CD4-positive, alpha-beta T cell (primary cell): Measurements from ENCODE around the gene PRSS56. TPM values are rescaled to one million over a fixed set of nuclear protein-coding genes. Genes with fewer than 3 reads are reported as not detected.

Experiments
- ATAC-seq: fragments of 200-7000 bp; cut with Tn5 transposase; one replicate; pipeline ENCODE4 v1.10.0; 2022; ENCODE audit warnings: mild to moderate bottlenecking; ENCODE audit not compliant: poor library complexity
- CTCF ChIA-PET: fragments of 350-600 bp; sonication (Branson Sonifier 250); formaldehyde crosslinking; loops from one replicate; lab custom pipeline; 2021; ENCODE audit warnings: antibody characterized with exemption, inconsistent platforms; lab: Charles Lee
- POLR2A ChIA-PET: fragments of 350-600 bp; sonication (Branson Sonifier 250); formaldehyde crosslinking; loops from one replicate; lab custom pipeline; 2021; ENCODE audit warnings: antibody characterized with exemption, inconsistent platforms; lab: Charles Lee
- DNase-seq, 14 experiments: peaks; one replicate each; pipeline ENCODE4 v3.0.0-alpha.2; 2013 to 2020; ENCODE audit warnings: mixed read lengths in 2 of 14
- H3K27ac ChIP-seq, 2 donors: one replicate each; pipeline versions ENCODE4 v1.5.1 to v1.7.0; 2013; ENCODE audit warnings: low read length in 2 of 2, low read depth in 1 of 2, mild to moderate bottlenecking in 1 of 2
- H3K27me3 ChIP-seq, 2 experiments: 1 replicate in 1 of 2; 2 replicates in 1 of 2; pipeline versions ENCODE4 v1.6.1 to v1.7.0; 2013; ENCODE audit warnings: low read length in 2 of 2, control low read depth in 1 of 2, mild to moderate bottlenecking in 1 of 2, moderate library complexity in 1 of 2; ENCODE audit not compliant: insufficient read depth in 2 of 2, control insufficient read depth in 1 of 2
- H3K36me3 ChIP-seq: one replicate; pipeline ENCODE4 v1.6.1; 2013; ENCODE audit warnings: low read length, control low read depth; ENCODE audit not compliant: insufficient read depth
- H3K4me1 ChIP-seq: one replicate; pipeline ENCODE4 v1.6.1; 2013; ENCODE audit warnings: low read length, control low read depth; ENCODE audit not compliant: insufficient read depth
- H3K4me3 ChIP-seq: one replicate; pipeline ENCODE4 v1.5.1; 2013; ENCODE audit warnings: mild to moderate bottlenecking, low read length, moderate library complexity
- H3K9me3 ChIP-seq, 2 experiments: 1 replicate in 1 of 2; 2 replicates in 1 of 2; pipeline versions ENCODE4 v1.6.1 to v1.7.0; 2013; ENCODE audit warnings: low read length in 2 of 2, mild to moderate bottlenecking in 2 of 2, control low read depth in 1 of 2, moderate library complexity in 1 of 2; ENCODE audit not compliant: control insufficient read depth in 1 of 2, insufficient read depth in 1 of 2
- H3K27ac Mint-ChIP-seq: one replicate; pipeline ENCODE4 v1.8.0; 2020; ENCODE audit warnings: mixed read lengths
- H3K27me3 Mint-ChIP-seq: one replicate; pipeline ENCODE4 v1.8.0; 2021; ENCODE audit warnings: mixed read lengths
- H3K36me3 Mint-ChIP-seq: one replicate; pipeline ENCODE4 v1.8.0; 2021; ENCODE audit warnings: low read depth, mixed read lengths
- H3K4me1 Mint-ChIP-seq: one replicate; pipeline ENCODE4 v1.8.0; 2021; ENCODE audit warnings: low read depth, mixed read lengths
- H3K4me3 Mint-ChIP-seq: one replicate; pipeline ENCODE4 v1.8.0; 2020; ENCODE audit warnings: mild to moderate bottlenecking, mixed read lengths
- H3K9me3 Mint-ChIP-seq: one replicate; pipeline ENCODE4 v1.8.0; 2020; ENCODE audit warnings: mixed read lengths
- intact Hi-C, 2 experiments: fragments of 100-400 bp; cut with DNase I in 1 of 2; cut with micrococcal nuclease in 1 of 2; formaldehyde crosslinking; loops; one replicate each; pipeline versions ENCODE4 v1.15.1 to v1.9.0; 2023 to 2025; cut with DNase I, micrococcal nuclease
- total RNA-seq, 174 experiments: library from RNA in 2 of 174; stranded (reverse) in 2 of 174; gene quantifications; one replicate each; pipeline ENCODE4 v1.2.3 and lab custom pipeline; 2021 to 2026
- TF ChIP-seq, protein P1 (sequence below): fragments of 200-600 bp; IDR thresholded peaks from one replicate; pipeline ENCODE4 v1.8.0; 2022; ENCODE audit warnings: antibody characterized with exemption, mild to moderate bottlenecking

The PRSS56 gene
- total RNA-seq, 2 experiments from 2014 or later, result not detected

- Histone ChIP-seq H3K27me3 (peaks cover 28 to 40% of the 10 kb centered on the region in 2 experiments), H3K36me3 (no peaks in the 10 kb centered on the region), H3K4me1 (peaks cover 8% of the 10 kb centered on the region), H3K27ac (no peak overlapping the region), H3K9me3 (peaks cover 0 to 12% of the 10 kb centered on the region in 2 experiments), H3K4me3 (no peak overlapping the region)
- POLR2A ChIA-PET, result no interaction called here
- Mint-ChIP-seq H3K27ac (no peak overlapping the region), H3K4me1 (peaks cover 17% of the 10 kb centered on the region), H3K27me3 (peaks cover 41% of the 10 kb centered on the region), H3K4me3 (peak overlapping the region; percentile 25), H3K36me3 (no peaks in the 10 kb centered on the region), H3K9me3 (no peaks in the 10 kb centered on the region)
- peak in 1 of 14 experiments; percentile 2 for DNase-seq
- TF ChIP-seq, protein P1, sequence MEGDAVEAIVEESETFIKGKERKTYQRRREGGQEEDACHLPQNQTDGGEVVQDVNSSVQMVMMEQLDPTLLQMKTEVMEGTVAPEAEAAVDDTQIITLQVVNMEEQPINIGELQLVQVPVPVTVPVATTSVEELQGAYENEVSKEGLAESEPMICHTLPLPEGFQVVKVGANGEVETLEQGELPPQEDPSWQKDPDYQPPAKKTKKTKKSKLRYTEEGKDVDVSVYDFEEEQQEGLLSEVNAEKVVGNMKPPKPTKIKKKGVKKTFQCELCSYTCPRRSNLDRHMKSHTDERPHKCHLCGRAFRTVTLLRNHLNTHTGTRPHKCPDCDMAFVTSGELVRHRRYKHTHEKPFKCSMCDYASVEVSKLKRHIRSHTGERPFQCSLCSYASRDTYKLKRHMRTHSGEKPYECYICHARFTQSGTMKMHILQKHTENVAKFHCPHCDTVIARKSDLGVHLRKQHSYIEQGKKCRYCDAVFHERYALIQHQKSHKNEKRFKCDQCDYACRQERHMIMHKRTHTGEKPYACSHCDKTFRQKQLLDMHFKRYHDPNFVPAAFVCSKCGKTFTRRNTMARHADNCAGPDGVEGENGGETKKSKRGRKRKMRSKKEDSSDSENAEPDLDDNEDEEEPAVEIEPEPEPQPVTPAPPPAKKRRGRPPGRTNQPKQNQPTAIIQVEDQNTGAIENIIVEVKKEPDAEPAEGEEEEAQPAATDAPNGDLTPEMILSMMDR, result no peak
- CTCF ChIA-PET, result no interaction called here
- intact Hi-C loops, result no loop called here
- ATAC-seq, result no peak
Measured at GRCh38 chr2:232484628-232485347, 35.4 kb upstream of the PRSS56 start.

DNA sequence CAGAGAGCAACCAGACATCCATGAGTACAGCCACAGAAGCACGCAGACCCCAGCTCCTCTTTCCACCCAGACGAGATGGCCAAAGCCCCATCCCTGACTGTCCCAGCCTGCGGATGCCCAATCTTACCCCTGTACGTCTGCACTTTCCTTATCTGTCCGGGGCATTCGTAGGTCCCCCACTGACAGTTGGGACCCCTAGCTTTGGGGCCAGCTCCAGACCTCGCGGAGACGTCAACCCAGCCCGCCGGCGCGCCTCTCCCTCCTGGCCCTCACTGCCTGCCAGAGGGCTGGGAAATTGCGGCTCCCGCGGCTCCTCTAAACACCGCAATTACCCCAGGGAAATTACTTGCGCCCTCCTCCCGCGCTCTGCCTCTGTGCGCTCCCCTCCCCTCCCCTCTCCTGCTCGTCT, 34.8 kb upstream of the PRSS56 start:
- H3K9me3 ChIP-seq, result peaks cover 0 to 17% of the 10 kb centered on the region in 2 experiments
- intact Hi-C loops, result no loop called here
- H3K27me3 Mint-ChIP-seq, result peaks cover 47% of the 10 kb centered on the region
- peaks cover 29 to 40% of the 10 kb centered on the region in 2 experiments for H3K27me3 ChIP-seq
- H3K27ac ChIP-seq, result no peak overlapping the region
- no peaks in the 10 kb centered on the region for H3K36me3 ChIP-seq
- H3K4me3 Mint-ChIP-seq, result peak overlapping the region; percentile 25
- no peak overlapping the region for H3K27ac Mint-ChIP-seq
- H3K4me1 Mint-ChIP-seq, result peaks cover 17% of the 10 kb centered on the region
- H3K4me3 ChIP-seq, result no peak overlapping the region
- no peak for DNase-seq
- no peak for ATAC-seq
- no peaks in the 10 kb centered on the region for H3K9me3 Mint-ChIP-seq
- H3K4me1 ChIP-seq, result peaks cover 8% of the 10 kb centered on the region
- POLR2A ChIA-PET, result no interaction called here
- CTCF ChIA-PET, result no interaction called here
- no peaks in the 10 kb centered on the region for H3K36me3 Mint-ChIP-seq
- TF ChIP-seq, protein P1, result no peak

DNA sequence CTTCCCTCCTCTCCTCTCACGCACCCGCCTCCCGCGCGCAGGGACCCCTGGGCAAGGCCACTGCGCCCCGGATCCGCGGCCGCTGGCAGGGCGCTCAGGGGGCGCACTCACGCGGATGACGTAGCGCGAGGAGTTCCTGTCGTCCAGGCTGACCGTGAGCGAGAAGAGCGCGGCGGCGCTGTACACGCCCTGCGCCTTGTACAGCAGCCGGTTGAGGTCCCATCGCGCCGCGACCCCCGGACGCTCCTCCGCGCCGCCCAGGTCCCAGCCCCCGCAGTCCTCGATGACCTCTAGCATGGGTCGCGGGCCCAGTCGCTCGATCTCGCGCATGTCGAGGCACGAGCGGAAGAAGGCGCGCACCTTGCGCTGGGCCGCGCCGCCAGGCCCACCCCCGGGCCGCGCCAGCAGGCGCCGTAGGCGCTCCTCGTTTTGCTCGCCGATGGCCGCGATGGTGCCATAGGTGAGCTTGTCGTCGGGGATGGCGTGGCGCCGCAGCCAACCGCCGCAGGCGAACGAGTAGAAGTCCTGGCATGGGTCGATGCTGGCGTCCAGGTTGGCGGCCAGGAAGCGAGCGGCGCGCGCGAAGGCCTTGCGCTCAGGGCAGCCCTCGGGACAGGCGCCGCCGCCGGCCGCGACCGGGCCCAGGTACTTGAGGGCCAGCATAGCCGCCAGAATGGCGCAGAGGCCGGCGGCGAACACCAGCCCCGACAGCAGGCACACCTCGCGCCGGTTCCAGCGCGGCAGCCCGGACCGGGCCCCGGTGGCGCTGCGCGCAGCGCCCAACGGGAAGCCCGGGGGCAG, 34.2 kb upstream of the PRSS56 start:
- no peak overlapping the region for H3K4me3 ChIP-seq

More for the DNA sequence above, 34.2 kb upstream of the PRSS56 start:
- POLR2A ChIA-PET, result no interaction called here
- H3K27me3 ChIP-seq, result peaks cover 29 to 40% of the 10 kb centered on the region in 2 experiments
- TF ChIP-seq, protein P1, result no peak
- Mint-ChIP-seq H3K36me3 (no peaks in the 10 kb centered on the region), H3K4me1 (peaks cover 17% of the 10 kb centered on the region), H3K27me3 (peaks cover 48% of the 10 kb centered on the region), H3K4me3 (no peak overlapping the region), H3K27ac (no peak overlapping the region), H3K9me3 (no peaks in the 10 kb centered on the region)
- ATAC-seq, result no peak
- intact Hi-C loops, result no loop called here
- H3K27ac ChIP-seq, result no peak overlapping the region
- no peaks in the 10 kb centered on the region for H3K36me3 ChIP-seq
- peaks cover 8% of the 10 kb centered on the region for H3K4me1 ChIP-seq
- DNase-seq, result no peak
- peaks cover 0 to 17% of the 10 kb centered on the region in 2 experiments for H3K9me3 ChIP-seq
- CTCF ChIA-PET, result no interaction called here
